Measurements from ENCODE around the gene P2RX2.

The P2RX2 gene

DNA sequence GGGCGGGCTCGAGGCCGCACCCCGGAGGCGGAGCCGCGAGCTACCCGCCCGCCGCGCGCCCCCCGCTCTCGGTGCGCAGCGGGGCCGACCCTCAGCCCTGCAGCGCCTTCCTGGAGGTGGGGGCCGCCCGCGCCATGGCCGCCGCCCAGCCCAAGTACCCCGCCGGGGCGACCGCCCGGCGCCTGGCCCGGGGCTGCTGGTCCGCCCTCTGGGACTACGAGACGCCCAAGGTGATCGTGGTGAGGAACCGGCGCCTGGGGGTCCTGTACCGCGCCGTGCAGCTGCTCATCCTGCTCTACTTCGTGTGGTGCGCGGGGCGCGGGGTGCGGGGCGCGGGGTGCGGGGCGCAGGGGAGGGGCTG is at the start of gene P2RX2:
Gene P2RX2 (plus strand): TSS at position 94 of the 361 bp plus-strand sequence. CDS start 41 bp downstream, at position 135.
- FAIRE-seq = no peak

GRCh38 chr12:132568826-132569480 is 49.6 kb upstream of the P2RX2 start:
- no peak for FAIRE-seq

GRCh38 chr12:132569856-132570480 is 48.6 kb upstream of the P2RX2 start:
- FAIRE-seq = no peak

GRCh38 chr12:132570635-132571034 is 47.9 kb upstream of the P2RX2 start:
- FAIRE-seq = no peak

DNA sequence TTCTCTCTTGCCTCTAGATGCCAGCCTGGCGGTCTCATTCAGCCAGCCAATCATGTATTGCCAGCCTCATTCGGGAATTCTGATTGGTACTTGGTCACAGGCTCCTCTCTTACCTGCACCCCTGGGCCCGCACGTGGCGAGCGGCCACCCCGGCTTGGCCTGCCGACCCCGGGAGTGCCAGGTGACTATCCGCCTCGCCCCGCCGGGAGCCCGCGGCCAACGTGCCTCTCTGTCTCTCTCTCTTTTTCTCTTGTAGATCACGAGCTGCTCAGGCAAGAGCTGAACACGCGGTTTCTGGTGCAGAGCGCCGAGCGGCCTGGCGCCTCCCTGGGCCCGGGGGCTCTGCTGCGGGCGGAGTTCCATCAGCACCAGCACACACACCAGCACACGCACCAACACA is 47.5 kb upstream of the P2RX2 start:
- FAIRE-seq = no peak

- no peak for FAIRE-seq
Observed at GRCh38 chr12:132571598-132571997, 47.0 kb upstream of the P2RX2 start.

DNA sequence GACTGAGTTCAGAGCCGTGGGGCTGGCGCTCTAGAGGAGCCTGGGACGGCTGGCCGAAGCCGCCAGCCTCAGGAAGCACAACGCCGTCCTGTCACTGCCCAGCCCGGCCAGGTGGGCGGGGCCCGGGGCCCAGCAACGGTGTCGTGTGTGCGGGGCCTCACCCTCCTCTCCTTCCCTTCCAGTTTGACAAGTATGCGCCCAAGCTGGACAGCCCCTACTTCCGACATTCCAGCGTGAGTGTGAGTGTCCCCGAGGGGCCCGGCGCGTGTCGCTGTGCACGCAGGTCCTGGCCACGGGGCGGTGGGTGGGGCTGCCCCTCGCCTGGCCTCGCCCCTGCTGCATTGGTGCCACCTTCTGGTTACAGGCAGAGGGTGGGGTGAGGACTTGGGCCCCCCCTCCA is 46.5 kb upstream of the P2RX2 start:
- no peak for FAIRE-seq

- no peak for FAIRE-seq
Observed at GRCh38 chr12:132572801-132573760, 45.5 kb upstream of the P2RX2 start.

DNA sequence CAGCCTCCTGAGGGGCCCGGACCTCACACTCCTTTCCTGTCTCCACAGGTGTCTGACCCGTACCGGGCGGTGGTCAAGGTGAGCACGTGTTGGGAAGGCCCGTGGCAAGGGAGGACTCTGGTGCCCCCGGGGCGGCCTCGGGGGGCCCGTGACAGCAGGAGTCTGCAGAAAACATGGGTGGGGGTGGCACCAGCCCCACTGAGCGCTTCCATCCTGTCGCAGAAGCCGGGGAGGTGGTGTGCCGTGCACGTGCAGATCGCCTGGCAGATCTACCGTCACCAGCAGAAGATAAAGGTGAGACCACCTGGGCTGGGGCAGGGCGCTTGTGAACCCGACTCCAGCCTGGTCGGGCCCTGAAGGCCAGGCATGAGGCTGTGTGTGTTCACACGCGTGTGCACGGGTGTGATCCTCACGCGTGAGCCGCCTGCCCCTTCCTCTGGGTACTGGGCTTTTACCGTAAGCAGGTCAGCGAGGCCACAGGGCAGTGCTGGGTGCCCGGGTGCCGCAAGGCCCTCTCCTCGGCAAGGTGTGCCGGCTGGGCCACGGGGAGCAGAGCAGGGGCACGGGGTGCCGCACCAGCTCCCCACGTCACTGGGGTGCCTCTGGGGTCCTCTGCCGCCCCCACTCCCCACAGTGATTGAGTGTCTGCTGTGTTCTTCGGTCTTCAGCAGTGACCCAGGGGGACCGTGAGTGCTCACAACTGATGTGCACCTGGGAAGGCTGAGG is 44.1 kb upstream of the P2RX2 start:
- no peak for FAIRE-seq

DNA sequence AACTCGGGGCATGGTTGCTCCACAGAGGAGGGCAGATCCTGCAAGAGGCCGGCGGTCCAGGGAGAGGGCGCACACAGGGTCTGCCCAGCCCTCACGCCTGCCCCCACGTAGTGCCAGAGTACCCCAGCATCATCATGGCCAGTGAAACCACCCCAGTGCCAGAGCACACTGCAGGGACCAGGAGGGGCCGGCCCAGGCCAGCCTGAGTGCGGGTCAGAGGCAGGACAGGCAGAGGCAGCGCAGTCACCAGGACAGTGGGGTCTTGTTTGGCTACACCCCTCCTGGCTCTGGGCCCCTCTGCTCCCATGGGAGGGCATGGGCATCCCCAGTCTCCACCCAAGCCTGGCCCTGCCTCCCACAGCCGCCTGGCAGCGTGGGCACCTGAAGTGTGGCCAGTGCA is 42.9 kb upstream of the P2RX2 start:
- FAIRE-seq = no peak

DNA sequence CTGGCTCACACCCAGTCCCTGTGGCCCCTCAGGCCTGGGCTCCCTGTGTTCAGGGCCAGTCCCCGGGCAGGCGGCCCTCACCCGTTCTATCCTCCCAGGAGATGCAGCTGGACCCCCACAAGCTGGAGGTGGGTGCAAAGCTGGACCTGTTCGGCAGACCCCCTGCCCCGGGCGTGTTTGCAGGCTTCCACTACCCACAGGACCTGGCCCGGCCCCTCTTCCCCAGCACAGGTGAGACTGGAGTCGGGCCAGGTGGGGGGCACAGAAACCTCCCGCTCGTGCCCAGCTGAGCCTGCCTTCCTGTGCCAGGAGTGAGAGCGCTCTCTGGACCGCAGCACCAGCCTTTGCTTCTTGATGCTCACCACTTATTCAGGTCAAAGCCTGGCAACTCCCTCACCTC is 41.9 kb upstream of the P2RX2 start:
- FAIRE-seq = no peak

DNA sequence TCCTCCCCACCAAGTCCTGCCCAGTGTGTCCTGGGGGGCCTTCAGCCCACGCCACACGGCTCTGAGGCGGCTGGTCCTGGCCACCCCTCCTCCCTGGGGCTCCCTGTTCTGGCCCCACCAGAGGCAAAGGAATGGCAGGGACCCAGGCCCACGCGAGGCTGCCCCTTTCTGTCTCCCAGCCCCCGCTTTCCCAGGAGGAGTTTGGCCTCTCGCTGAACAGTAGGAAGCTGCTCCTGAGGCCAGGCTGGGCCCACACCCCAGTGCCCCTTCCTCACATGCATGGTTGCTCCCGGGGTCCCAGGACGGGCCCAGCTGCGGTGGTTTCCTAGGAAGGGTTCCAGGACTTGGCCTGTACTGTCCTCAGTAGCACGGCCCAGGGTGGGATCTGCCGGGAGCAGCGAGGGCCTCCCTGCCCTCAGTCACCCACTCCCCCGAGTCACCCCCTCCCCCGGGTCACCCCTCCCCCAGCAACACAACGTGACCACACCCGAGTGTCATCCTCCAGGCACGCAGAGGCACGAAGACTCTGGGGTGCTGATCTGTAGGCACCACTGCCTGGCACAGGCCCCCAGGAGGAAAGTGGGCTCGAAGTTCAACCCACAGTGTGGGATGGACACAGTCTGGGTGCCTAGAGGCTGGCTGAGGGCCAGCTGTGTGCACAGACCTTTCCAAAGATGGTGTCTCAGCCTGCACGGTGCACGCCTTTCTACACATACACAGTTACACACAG is 41.2 kb upstream of the P2RX2 start:
- FAIRE-seq = no peak

- no peak for FAIRE-seq
Observed at GRCh38 chr12:132578118-132578517, 40.5 kb upstream of the P2RX2 start.

DNA sequence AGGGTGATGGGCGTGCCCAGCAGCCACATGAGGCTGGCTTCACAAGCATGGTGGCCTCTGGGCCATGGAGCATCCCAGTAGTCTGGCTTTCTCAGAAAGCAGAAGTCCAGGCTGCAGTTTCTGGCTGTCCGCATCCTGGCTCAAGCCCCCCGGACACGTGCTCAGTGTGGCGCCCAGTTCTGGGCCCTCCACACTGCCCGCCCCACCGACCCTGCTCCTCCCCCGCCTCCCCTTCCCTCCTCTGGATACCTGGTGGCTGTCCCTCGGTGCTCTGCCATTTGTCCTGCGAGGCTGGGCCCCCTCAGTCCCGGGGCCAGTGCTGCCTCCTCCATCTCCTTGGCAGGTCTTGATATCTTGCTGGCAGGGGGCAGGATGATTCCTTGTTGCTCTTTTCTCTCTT is 39.8 kb upstream of the P2RX2 start:
- FAIRE-seq = no peak

DNA sequence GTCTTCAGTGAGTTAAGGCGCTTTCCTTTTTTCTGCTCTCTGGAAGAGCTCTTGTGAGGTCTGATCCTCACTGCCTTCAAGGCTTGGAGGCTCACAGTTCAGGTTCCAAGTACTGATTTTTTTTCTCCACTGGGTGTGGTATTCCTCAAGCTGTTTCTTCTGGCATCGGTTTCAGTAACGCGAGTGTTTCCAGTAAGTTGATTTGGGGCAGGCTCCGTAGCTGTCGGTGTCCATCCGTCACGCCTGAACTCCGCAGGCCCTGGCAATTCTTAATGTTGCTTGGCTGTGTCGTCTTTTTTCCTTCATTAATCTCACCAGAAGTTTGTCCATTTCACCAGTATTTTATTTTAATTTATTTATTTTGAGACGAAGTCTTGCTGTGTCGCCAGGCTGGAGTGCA is 38.8 kb upstream of the P2RX2 start:
- no peak for FAIRE-seq

GRCh38 chr12:132580701-132581292 is 37.8 kb upstream of the P2RX2 start:
- no peak for FAIRE-seq

DNA sequence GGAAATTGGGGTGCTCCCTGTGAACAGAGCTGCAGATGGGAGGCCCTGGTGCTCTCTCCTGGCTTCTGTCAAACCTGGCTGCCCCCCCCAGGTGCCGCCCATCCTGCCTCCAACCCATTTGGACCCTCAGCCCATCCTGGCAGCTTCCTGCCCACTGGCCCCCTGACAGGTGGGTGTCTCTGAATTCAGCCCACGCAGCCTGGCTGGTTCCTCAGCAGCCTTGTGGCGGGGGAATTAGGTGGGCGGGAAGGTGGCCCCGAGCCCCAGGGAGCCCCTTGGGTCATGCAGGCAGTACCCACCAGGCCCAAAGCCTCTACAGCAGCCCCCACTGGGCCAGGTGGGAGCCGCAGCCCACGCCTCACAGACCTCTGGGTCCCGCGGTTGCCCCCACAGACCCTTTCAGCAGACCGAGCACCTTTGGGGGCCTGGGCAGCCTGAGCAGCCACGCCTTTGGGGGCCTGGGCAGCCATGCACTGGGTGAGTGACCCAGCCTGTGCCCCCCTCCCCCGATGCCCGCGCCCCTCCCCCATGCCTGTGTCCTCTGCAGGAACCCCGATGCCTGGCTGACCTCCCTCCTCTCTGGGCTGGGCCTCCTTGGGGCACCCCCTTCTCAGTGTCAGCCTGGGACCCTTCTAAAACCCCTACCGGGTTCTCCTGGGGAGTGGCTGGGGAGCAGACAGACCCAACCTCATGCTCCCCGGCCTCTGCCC is 37.1 kb upstream of the P2RX2 start:
- no peak for FAIRE-seq

DNA sequence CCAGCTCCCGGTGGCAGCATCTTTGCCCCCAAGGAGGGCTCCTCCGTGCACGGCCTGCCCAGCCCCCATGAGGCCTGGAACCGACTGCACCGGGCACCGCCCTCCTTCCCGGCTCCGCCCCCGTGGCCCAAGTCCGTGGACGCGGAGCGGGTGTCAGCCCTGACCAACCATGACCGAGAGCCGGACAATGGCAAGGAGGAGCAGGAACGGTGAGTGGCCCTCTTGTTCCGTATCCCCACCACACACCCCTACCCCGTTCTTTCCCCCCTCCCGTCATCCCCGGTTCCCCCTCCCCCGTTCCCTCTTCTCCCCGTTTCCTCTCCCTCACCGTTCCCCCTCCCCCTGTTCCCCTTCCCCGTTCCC is 36.5 kb upstream of the P2RX2 start:
- FAIRE-seq = no peak

DNA sequence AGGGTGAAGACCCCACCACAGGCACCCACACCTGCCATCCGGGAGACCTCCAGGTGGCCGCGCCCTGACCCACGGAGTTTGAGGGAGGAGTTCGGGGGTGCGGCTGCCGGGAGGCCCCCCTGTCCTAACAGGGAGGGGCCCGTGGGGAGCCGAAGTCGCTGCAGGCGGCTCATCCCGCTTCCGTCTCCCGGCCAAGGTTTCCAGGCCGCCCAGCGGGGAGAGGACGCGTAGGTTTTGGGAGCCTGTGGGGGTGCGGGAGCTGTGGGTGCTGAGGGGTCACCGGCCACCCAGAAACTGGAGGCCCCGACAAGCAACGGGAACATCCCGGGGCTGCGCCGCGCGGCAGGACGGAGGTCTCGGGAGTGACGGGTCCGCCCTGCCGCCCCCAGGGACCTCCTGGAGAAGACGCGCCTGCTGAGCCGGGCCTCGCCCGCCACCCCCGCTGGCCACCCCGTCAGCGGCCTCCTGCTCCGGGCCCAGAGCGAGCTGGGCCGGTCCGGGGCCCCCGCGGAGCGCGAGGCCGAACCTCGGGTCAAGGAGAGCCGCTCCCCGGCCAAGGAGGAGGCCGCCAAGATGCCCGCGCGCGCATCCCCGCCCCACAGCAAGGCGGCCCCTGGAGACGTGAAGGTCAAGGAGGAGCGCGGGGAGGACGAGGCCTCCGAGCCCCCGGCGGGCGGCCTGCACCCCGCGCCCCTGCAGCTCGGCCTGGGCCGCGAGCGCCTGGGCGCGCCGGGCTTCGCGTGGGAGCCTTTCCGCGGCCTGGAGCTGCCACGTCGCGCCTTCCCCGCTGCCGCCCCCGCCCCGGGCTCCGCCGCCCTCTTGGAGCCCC is 35.8 kb upstream of the P2RX2 start:
- FAIRE-seq = no peak

GRCh38 chr12:132583411-132583710 is 35.2 kb upstream of the P2RX2 start:
- FAIRE-seq = no peak

GRCh38 chr12:132583736-132584135 is 34.8 kb upstream of the P2RX2 start:
- no peak for FAIRE-seq

Measured in G401.6 (cell line).